HepG2 (cell line): ENCODE results near the gene MED9. TPM values are rescaled to one million over a fixed set of nuclear protein-coding genes. Genes with fewer than 3 reads are reported as not detected.
A peak's percentile ranks its signal among the peaks of the same experiment; 100 is the strongest.

Experiments used
- ATAC-seq: fragments of 200-7000 bp; cut with Tn5 transposase; 3 replicates; pipeline ENCODE4 v1.9.1; 2020; ENCODE audit warnings: mild to moderate bottlenecking, moderate library complexity
- BruUV-seq: library from RNA; stranded (reverse); fragments of 400-500 nt; replicated peaks from 2 replicates; lab custom pipeline; 2021; lab: Mats Ljungman, UMichigan
- CTCF ChIA-PET: fragments of 300-600 bp; formaldehyde crosslinking; extraction: SDS; loops from one replicate; lab custom pipeline; 2021; ENCODE audit warnings: low total read pairs, inconsistent platforms, low intra/inter-chr PET ratio; lab: Yijun Ruan, JAX
- POLR2A ChIA-PET: fragments of 350-600 bp; sonication (Branson Sonifier 250); formaldehyde crosslinking; loops from one replicate; lab custom pipeline; 2020; ENCODE audit warnings: antibody characterized with exemption, inconsistent platforms; lab: Yijun Ruan, JAX
- DNase-seq: peaks from one replicate; pipeline ENCODE4 v3.0.0-alpha.2; 2015; ENCODE audit warnings: low spot score
- FAIRE-seq: peaks from 3 replicates; lab custom pipeline; 2011; peaks lifted over from hg19 to GRCh38; lab: Jason Lieb, UNC
- H2AFZ ChIP-seq: one replicate; pipeline ENCODE4 v1.6.1; 2011; ENCODE audit warnings: low read length, inconsistent platforms
- H3K27ac ChIP-seq: fragments of 300-600 bp; 3 replicates; pipeline ENCODE4 v1.8.0; 2011; ENCODE audit warnings: mixed run types, mild to moderate bottlenecking, mixed read lengths, low read length, inconsistent platforms; ENCODE audit not compliant: insufficient read depth; ENCODE audit errors: extremely low read length
- H3K27me3 ChIP-seq, 2 experiments: fragments of 200-600 bp in 1 of 2; 2 replicates in 1 of 2; 3 replicates in 1 of 2; pipeline versions ENCODE4 v1.6.0 to v1.8.0; 2011; ENCODE audit warnings: low read length in 2 of 2, mild to moderate bottlenecking in 2 of 2, moderate library complexity in 2 of 2, inconsistent platforms in 1 of 2; ENCODE audit not compliant: insufficient read depth in 2 of 2, control insufficient read depth in 1 of 2
- H3K36me3 ChIP-seq, 2 experiments: fragments of 200-600 bp in 1 of 2; replicated peaks in 1 of 2; 2 replicates in 1 of 2; 3 replicates in 1 of 2; pipeline versions ENCODE4 v1.5.1 to v1.8.0; 2011; ENCODE audit warnings: low read length in 2 of 2, inconsistent platforms in 1 of 2; ENCODE audit not compliant: insufficient read depth in 2 of 2, control insufficient read depth in 1 of 2
- H3K4me1 ChIP-seq: 2 replicates; pipeline ENCODE4 v1.5.1; 2012; ENCODE audit warnings: low read length, inconsistent platforms; ENCODE audit not compliant: insufficient read depth
- H3K4me2 ChIP-seq: 2 replicates; pipeline ENCODE4 v1.6.0; 2011; ENCODE audit warnings: low read depth, low read length, inconsistent platforms
- H3K4me3 ChIP-seq, 3 experiments: fragments of 200-600 bp in 1 of 3; sonication (generic), shearing (Covaris generic) in 1 of 3; replicated peaks in 1 of 3; 2 replicates each; pipeline ENCODE4 v1.5.1; 2011 to 2016; ENCODE audit warnings: low read length in 3 of 3, inconsistent platforms in 2 of 3, low read depth in 2 of 3, mild to moderate bottlenecking in 2 of 3, control low read depth in 1 of 3, mixed read lengths in 1 of 3; ENCODE audit not compliant: insufficient read depth in 1 of 3
- H3K79me2 ChIP-seq: one replicate; pipeline ENCODE4 v1.6.1; 2011; ENCODE audit warnings: low read length, inconsistent platforms; ENCODE audit not compliant: insufficient read depth
- H3K9ac ChIP-seq: 2 replicates; pipeline ENCODE4 v1.6.0; 2011; ENCODE audit warnings: mild to moderate bottlenecking, low read depth, low read length, inconsistent platforms; ENCODE audit not compliant: insufficient read depth
- H3K9me3 ChIP-seq: 2 replicates; pipeline ENCODE4 v1.5.1; 2012; ENCODE audit warnings: mild to moderate bottlenecking, low read length
- H4K20me1 ChIP-seq: 2 replicates; pipeline ENCODE4 v1.6.0; 2011; ENCODE audit warnings: inconsistent platforms, mild to moderate bottlenecking, low read length, moderate library complexity; ENCODE audit not compliant: insufficient read depth
- GATAD2A ChIP-seq: IDR thresholded peaks from 2 replicates; pipeline ENCODE4 v1.6.1; 2016
- MLLT10 ChIP-seq: sonication (generic); formaldehyde crosslinking; IDR thresholded peaks from 2 replicates; pipeline ENCODE4 v1.4.0; 2020; ENCODE audit warnings: missing genetic modification reagents
- MLXIP ChIP-seq: sonication (generic); formaldehyde crosslinking; IDR thresholded peaks from 2 replicates; pipeline ENCODE4 v1.9.0; 2021; ENCODE audit warnings: missing genetic modification reagents, borderline replicate concordance
- NONO ChIP-seq, 2 experiments: fragments of 450-650 bp in 1 of 2; sonication (generic) in 1 of 2; formaldehyde crosslinking in 1 of 2; IDR thresholded peaks in 1 of 2; conservative IDR thresholded peaks in 1 of 2; 2 replicates each; pipeline versions ENCODE4 v1.6.1 to v1.8.0; 2017 to 2022; ENCODE audit warnings: mild to moderate bottlenecking in 1 of 2, missing genetic modification reagents in 1 of 2, moderate library complexity in 1 of 2
- SETDB1 ChIP-seq: sonication (generic); formaldehyde crosslinking; IDR thresholded peaks from 2 replicates; pipeline ENCODE4 v1.5.1; 2020; ENCODE audit warnings: missing genetic modification reagents, mild to moderate bottlenecking, borderline replicate concordance
- TFAP4 ChIP-seq: sonication (generic); IDR thresholded peaks from 2 replicates; pipeline ENCODE4 v1.6.1; 2016; ENCODE audit warnings: low read depth, borderline replicate concordance
- TOE1 ChIP-seq: sonication (generic); formaldehyde crosslinking; IDR thresholded peaks from 2 replicates; pipeline ENCODE4 v1.4.0; 2020; ENCODE audit warnings: mild to moderate bottlenecking, missing genetic modification reagents
- ZNF124 ChIP-seq: sonication (generic); formaldehyde crosslinking; IDR thresholded peaks from 2 replicates; pipeline ENCODE4 v1.4.0; 2020; ENCODE audit warnings: missing genetic modification reagents
- ZNF564 ChIP-seq: sonication (generic); formaldehyde crosslinking; IDR thresholded peaks from 2 replicates; pipeline ENCODE4 v1.8.1; 2023; ENCODE audit warnings: mild to moderate bottlenecking, missing genetic modification reagents
- ZNF615 ChIP-seq: sonication (generic); formaldehyde crosslinking; IDR thresholded peaks from 2 replicates; pipeline ENCODE4 v1.5.0; 2020; ENCODE audit warnings: mild to moderate bottlenecking, missing genetic modification reagents, borderline replicate concordance
- ZNF773 ChIP-seq: sonication (generic); formaldehyde crosslinking; IDR thresholded peaks from 2 replicates; pipeline ENCODE4 v1.4.0; 2020; ENCODE audit warnings: missing genetic modification reagents, borderline replicate concordance
- WGBS: methylation state at CpG from one replicate; pipeline ENCODE4 v1.1.6; 2017; ENCODE audit warnings: low lambda C conversion rate; 5-methylcytosine and 5-hydroxymethylcytosine counted together
- in situ Hi-C: cut with HindIII; loops from 2 replicates; pipeline ENCODE4 v1.10.0; 2017; ENCODE audit warnings: low pct_unique_long_range_greater_than_20kb; ENCODE audit not compliant: extremely low pct_ligation_motif_present
- intact Hi-C: fragments of 100-400 bp; cut with micrococcal nuclease; formaldehyde crosslinking; loops from one replicate; pipeline ENCODE4 v1.10.0; 2022; ENCODE audit not compliant: unreplicated experiment
- polyA plus RNA-seq, 8 experiments: library from polyadenylated mRNA; depleted of rRNA in 3 of 8; stranded (reverse) in 7 of 8; unstranded in 1 of 8; fragments of >200 nt; fragmentation: Illumina TruSeq in 4 of 8; extraction: Trizol in 4 of 8; gene quantifications; 2 replicates each; pipeline versions ENCODE4 v1.2.1 to v1.2.3, GENCODE V29; 2011 to 2016; ENCODE audit warnings: low read depth in 4 of 8, missing spikeins in 1 of 8, mixed read lengths in 1 of 8; ENCODE audit not compliant: insufficient read depth in 1 of 8
- total RNA-seq, 5 experiments: library from RNA; depleted of rRNA; stranded (reverse); fragments of >200 nt; fragmentation: Illumina TruSeq; extraction: Trizol; gene quantifications; 2 replicates each; pipeline ENCODE4 v1.2.3, GENCODE V29; 2016; ENCODE audit warnings: low read depth in 1 of 5
- TF ChIP-seq, protein P1 (sequence below): sonication (generic); formaldehyde crosslinking; IDR thresholded peaks from 2 replicates; pipeline ENCODE4 v1.4.0; 2020; ENCODE audit warnings: missing genetic modification reagents
- TF ChIP-seq, protein P2 (sequence below): fragments of 450-650 bp; IDR thresholded peaks from 2 replicates; pipeline ENCODE4 v1.6.1; 2016
- TF ChIP-seq, protein P3 (sequence below): sonication (generic); formaldehyde crosslinking; IDR thresholded peaks from 2 replicates; pipeline ENCODE4 v1.5.0; 2020; ENCODE audit warnings: mild to moderate bottlenecking, missing genetic modification reagents

MED9 gene
- total and polyA plus RNA-seq, 2 of the 13 experiments (the other 11 are each of a cell fraction or from before 2014, with no cell fraction given) = 11.9 to 15.1 TPM

- H3K79me2 ChIP-seq = no peaks in the 10 kb centered on the region
- no peaks in the 10 kb centered on the region; a peak in 1 of 5 replicates for H3K36me3 ChIP-seq
- H3K9ac ChIP-seq = peak overlapping the region; percentile 31
- in situ Hi-C loops = no loop called here
- peak overlapping the region; percentile 72 for H3K27ac ChIP-seq
- intact Hi-C loops = loop anchor here (2.0 to 5.0 kb wide), 2 partner anchors 34 to 42 kb away; partner anchors contain the start of gene RASD1
- peaks cover 4% of the 10 kb centered on the region; the same call in 1 of the 2 replicates for H4K20me1 ChIP-seq
- peak overlapping the region; percentile 20 for H3K4me2 ChIP-seq
- no peak overlapping the region for H2AFZ ChIP-seq
- BruUV-seq = no TSS peak
- H3K9me3 ChIP-seq = no peaks in the 10 kb centered on the region
- WGBS = 11% methylated on average over 10 of the region's 10 CpGs
- DNase-seq = peak; percentile 98
- ChIA-PET POLR2A (interaction anchor here (0.8 to 2.9 kb wide), 12 partner anchors 8 to 168 kb away, joined by 3 to 47 read pairs (median 7); partner anchors contain the start of gene RASD1), CTCF (no interaction called here)
- peak; percentile 97 for FAIRE-seq
- no peaks in the 10 kb centered on the region for H3K27me3 ChIP-seq
- peaks cover 65% of the 10 kb centered on the region for H3K4me1 ChIP-seq
- ATAC-seq = peak; percentile 81
- H3K4me3 ChIP-seq = no peak overlapping the region
- TF ChIP-seq NONO (IDR thresholded peaks at IDR 0.05) (no peak), NONO (CRISPR knock-in tag; conservative IDR thresholded peaks at IDR 0.05) (peak; percentile 67; the same call in 1 of the 2 replicates), ZNF124 (CRISPR knock-in tag) (peak; percentile 84; the same call in 1 of the 2 replicates), GATAD2A (CRISPR knock-in tag) (peak; percentile 97), MLLT10 (CRISPR knock-in tag) (no peak), ZNF615 (no peak), TFAP4 (peak; percentile 91), MLXIP (no peak), TOE1 (CRISPR knock-in tag) (peak; percentile 38; the same call in 1 of the 2 replicates), SETDB1 (CRISPR knock-in tag) (no peak), ZNF773 (CRISPR knock-in tag) (no peak), ZNF564 (CRISPR knock-in tag) (no peak)
- TF ChIP-seq, protein P1, sequence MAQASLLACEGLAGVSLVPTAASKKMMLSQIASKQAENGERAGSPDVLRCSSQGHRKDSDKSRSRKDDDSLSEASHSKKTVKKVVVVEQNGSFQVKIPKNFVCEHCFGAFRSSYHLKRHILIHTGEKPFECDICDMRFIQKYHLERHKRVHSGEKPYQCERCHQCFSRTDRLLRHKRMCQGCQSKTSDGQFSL = no peak
- TF ChIP-seq, protein P2, sequence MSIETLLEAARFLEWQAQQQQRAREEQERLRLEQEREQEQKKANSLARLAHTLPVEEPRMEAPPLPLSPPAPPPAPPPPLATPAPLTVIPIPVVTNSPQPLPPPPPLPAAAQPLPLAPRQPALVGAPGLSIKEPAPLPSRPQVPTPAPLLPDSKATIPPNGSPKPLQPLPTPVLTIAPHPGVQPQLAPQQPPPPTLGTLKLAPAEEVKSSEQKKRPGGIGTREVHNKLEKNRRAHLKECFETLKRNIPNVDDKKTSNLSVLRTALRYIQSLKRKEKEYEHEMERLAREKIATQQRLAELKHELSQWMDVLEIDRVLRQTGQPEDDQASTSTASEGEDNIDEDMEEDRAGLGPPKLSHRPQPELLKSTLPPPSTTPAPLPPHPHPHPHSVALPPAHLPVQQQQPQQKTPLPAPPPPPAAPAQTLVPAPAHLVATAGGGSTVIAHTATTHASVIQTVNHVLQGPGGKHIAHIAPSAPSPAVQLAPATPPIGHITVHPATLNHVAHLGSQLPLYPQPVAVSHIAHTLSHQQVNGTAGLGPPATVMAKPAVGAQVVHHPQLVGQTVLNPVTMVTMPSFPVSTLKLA = peak; percentile 34
- TF ChIP-seq, protein P3, sequence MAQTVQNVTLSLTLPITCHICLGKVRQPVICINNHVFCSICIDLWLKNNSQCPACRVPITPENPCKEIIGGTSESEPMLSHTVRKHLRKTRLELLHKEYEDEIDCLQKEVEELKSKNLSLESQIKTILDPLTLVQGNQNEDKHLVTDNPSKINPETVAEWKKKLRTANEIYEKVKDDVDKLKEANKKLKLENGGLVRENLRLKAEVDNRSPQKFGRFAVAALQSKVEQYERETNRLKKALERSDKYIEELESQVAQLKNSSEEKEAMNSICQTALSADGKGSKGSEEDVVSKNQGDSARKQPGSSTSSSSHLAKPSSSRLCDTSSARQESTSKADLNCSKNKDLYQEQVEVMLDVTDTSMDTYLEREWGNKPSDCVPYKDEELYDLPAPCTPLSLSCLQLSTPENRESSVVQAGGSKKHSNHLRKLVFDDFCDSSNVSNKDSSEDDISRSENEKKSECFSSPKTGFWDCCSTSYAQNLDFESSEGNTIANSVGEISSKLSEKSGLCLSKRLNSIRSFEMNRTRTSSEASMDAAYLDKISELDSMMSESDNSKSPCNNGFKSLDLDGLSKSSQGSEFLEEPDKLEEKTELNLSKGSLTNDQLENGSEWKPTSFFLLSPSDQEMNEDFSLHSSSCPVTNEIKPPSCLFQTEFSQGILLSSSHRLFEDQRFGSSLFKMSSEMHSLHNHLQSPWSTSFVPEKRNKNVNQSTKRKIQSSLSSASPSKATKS (CRISPR knock-in tag) = no peak
These were observed 61.9 kb downstream of the MED9 start for GRCh38 chr17:17538417-17539391.
